ENCODE measurements around the gene STOM.

- TF ChIP-seq CTCF (conservative IDR thresholded peaks at IDR 0.05) (no peak), EZH2 (IDR thresholded peaks at IDR 0.05; ENCODE audit: low read depth) (no peak)
These were observed 20.0 kb downstream of the STOM start for GRCh38 chr9:121350036-121350435.
